OCI-M2 (cell line): ENCODE measurements around the gene FCN2.

Experiments
- DNase-seq: peaks from one replicate; lab custom pipeline; 2025; ENCODE audit not compliant: unreplicated experiment; lab: John Stamatoyannopoulos, UW

Gene FCN2

DNA sequence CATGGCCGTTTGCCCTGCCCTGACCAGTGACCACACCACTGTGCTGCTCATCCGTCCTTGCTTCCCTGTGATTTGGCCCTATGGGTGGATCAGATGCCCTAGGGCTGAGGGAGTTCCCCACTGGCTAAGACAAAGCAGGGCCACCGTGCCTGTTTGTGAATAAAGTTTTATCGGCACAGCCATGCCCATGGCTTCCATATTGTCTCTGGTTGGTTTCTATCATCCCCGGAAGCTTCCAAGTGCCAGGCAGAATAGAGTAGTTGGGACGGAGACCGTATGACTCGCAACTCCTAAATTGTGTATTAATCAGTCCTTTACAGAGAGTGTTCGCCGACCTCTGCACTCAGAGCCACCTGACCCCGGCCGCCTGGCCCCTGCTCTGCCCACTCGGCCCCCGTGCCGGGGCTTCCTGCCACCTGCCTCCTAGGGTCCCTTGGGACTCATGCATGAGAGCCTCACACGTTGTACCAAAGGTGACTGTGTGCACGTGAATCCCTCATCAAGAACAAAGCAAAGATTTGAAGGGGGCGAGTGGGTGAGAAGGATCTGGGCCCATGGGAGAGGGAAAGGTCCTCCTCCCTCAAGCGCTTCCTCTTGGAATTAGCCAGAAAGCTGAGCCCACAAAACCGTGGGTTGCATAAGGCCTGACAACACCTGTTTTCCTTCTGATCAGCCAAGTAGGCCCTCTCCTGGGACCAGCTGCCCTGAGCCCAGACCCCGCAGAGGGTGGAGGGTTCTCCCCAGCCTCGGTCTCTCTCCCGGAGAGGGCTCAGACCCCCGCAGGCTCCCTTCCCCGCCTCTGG lies 11.7 kb upstream of the FCN2 start:
- DNase-seq, result no peak

DNA sequence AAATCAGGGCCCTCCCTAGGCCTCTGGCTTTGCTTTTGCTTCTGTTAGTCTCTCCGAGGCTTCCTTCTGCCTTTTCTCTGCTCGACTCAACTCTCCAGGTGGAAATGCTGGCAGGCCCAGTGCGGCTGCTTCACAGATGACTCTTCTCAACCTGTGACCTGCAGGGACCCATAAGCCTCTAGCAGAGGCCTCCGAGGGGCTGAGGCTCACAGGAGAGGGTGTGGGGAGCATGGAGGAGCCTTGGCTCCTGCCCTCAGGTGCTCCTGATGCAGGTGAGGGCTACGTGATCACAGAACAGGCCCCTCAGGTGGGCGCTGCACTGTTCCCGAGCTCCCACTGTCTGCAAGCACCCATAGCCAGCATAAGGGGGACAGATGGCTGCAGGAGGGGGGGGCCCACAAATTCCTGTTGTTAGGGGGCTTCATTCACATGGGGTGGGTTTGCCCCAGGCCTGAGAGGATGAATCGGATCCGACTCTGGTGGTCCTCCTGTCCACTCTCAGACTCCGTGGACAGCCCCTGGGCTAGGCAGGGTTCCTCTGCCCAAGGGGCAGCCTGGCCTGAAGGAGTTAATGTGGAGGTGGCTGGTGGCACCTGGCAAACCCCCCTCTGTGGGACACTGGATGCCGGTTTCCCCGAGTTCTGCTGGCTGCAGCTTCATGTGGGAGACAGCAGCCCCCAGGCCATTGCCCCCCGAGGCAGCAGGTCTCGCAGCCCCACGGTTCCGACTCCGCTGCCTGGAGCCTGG lies 10.9 kb upstream of the FCN2 start:
- no peak for DNase-seq

DNA sequence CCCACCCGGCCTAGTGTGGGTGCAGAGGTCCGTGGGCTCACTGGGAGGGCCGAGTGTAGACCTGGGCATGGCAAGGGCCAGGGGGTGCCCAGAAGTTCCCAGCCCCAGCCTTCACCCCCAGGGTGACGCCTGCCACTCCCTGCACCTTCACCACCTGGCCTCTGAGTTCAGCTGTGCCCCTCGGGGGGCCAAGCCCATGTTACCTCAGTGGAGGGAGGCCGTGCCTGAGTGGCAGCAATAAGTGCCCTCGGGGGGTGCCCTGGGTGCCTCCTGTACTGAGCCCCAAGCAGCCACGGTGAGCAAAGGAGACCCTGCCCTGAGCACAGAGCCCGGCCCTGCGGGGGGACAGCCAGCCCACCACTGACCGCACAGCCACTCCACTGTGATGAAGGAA lies 10.3 kb upstream of the FCN2 start:
- no peak for DNase-seq

DNA sequence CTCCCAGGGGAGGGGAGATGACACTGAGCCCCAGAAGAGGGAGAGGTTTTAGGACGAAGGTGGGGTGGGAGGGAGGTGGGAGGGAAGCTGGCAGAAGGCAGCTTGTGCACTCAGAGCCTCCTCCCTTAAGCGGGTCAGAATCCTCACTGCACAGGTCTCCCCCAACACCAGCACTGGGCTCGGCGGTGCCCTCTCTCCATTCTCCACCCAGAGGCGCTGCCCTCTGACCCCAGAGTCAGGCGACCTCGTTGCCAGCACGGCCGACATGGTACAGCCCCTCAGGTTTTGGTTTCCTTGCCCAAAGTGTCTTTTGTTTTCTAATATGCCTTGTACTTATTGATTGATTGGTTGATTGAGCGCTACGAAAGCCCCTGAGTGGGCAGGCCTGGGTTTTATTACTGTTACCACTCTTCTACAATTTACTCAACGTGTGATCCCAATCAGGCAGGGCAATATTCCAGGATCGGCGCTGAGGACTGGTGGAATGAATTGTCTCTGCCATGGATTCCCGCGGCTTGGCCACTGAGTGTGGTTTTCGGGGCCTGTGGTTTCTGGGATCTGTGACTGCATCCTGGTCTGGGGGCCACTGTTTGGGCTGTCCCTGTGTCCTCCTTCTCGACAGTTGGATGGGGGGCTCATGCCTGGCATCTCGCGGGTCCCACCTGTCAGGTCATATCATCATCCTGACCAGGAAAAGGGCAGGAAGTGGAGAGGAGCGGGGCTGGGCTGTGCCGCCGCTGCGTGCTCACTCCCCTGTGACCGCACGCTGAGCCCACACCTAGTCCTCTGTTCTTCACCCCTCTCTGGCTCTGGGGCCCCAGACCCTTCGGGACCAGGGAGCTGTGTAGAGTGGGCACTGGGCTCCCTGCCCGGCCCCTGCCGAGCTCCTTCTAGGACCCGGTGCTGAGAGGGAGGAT lies 9.6 kb upstream of the FCN2 start:
- no peak for DNase-seq

DNA sequence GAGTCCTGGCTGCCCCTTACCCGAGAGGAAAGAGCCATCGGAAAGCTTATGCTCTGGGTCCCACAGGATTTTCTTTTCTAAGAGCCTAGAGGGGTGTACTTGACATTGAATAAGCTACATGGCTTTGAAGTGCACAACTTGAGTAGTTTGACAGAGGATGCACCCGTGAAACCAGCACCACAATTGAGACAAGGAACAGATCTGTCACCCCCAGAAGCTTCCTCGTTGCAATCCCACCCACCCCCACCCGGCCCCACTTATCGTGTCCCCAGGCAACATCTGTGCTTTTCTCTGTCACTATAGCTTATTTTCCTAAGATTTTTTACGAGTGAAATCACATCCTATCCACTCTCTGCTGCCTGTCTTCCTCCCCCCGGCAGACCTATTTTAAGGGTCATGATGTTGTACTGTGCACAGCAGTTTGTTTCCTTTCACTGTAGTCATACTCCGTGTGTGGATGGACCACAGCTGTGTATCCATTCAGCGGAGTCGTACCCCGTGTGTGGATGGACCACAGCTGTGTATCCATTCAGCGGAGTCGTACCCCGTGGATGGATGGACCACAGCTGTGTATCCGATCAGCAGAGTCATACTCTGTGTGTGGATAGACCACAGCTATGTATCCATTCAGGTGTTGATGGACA lies 8.8 kb upstream of the FCN2 start:
- DNase-seq, result no peak

DNA sequence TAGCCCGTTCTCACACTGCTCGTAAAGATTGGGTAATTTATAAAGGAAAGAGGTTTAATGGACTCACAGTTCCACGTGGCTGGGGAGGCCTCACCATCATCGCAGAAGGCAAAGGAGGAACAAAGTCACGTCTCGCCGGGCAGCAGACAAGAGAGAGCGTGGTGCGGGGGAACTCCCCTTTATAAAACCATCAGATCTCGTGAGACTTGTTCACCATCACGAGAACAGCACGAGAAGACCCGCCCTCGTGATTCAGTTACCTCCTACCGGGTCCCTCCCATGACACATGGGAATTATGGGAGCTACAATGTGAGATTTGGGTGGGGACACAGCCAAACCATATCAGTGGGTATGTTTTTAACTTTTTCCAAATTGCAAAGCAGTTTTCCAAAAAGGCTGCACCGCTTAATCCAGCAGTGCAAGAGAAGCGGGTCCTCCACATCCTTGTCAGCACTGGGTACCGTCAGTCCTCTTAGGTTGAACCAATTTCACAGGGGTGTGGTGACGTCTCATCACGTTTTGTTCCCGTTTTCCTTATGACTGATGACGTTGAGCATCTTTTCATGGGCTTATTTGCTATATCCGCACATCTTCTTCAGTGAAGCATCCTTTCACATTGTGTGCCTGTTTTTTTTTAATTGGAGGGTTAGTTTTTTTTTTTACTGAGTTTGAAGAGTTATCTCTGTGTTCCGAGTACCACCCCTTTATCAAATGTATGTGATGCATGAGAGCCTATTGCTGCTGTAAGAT lies 8.0 kb upstream of the FCN2 start:
- no peak for DNase-seq

DNA sequence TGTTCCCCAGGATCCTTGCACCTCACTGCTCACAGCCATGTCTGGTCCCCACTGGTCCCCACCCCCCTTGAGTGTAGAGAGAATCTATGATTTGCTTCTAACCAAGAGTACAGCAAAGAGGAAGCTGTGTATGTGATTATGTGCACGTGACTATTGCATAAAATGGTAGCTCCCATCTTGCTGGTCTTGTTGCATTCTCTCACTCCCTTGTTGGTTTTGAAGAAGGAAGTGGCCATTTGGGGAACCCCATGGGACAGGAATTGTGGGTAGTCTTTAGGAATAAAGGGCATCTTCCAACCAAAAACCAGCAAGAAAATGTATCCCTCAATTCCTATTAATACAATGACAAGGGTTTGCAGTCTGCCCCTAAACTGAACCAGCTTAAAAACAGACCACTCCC lies 5.2 kb upstream of the FCN2 start:
- DNase-seq, result no peak

DNA sequence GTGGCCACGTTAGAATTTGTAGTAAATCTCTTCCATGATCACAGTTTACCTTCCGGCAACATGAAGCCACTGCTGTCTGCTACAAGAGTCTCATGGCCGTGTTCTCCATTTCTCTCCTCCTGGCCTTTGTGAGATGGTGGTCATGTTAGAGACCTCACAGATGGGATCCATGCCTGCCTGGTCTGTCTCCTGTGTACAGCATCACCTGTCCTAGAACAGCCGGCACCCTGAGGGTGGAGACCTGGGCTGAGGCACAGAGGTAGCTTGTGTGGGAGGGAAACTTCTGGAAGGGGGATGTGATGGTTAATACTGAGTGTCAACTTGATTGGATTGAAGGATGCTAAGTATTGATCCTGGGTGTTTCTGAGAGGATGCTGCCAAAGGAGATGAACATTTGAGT lies 3.1 kb upstream of the FCN2 start:
- DNase-seq, result no peak

DNA sequence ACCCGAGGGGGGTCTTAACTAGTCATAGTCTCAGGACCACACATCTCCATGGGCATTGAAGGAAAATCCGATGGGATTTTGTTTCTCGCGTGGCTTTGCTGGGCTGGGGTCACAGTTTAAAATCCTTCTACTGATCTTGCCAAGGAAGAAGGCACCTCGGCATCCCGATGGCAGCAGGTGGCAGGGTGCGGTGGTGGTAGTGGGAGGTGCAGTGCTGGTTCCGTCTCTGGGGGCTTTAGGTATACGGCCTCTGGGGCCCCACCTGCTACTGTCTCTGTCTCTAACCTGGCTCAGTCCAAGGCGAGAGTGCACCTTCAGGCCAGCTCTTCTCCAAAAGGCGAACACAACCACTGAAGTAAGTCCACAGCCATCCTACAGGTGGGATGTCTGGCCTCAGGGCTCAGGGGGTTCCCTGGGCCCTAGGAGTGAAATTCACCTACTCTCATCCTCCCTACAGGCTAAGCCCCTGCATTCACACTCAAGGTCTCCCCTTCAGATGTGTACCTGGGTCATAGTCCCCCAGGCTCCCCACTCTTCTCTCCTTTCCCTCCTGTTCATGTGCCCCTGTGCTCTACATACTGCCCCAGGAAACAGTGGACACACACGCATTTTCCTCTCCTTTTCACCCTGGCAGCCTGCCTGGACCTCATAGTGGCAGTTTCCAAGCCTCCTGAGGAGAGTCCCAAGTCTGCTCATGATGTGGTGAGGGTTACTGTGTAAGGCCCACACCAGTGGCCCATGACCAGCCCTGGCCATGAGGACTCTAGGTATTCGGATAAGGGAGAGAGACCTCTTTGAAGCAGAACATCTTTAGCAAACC lies 736 bp upstream of the FCN2 start:
- no peak for DNase-seq

DNA sequence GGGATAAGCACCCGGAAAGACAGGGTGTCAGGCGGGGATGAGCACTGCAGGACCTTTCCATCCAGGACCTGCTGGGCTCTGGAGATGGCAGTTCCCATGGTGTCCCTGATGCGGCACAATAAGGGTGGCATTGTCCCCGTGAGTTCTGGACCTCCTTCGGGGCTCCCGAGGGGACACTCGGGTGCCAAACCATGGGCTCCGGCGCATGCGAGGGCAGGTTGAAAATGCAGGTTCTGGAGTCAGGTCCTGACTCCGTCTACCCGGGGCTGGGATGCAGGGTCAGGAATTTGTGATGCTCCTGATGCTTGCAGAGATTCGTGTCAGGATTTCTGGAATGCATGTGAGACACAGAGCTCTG lies 682 bp downstream of the FCN2 start:
- DNase-seq, result no peak

DNA sequence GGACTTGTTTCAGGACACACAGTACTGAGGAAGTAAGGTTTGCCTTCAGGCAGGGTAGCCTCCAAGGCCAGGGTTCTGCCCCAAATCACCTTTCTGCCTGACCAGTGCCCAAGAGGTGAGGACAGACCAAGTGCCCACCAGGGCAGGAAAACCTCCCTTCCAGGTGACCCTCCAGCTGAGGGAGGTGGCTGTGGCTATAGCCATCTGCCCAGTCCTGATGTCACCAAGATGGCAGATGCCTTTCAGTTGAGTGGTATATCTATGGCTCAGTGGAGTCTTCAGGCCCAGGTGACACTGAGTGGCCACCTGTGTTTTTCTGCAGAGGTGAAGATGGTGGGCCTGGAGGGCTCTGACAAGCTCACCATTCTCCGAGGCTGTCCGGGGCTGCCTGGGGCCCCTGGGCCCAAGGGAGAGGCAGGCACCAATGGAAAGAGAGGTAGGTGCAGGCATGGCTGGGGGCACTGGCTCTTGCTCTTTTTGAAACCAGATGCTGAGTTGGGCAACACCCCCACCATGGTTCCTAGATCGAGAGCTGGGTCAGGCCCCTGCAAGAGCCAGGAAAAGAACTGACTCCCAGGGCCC lies 1.7 kb downstream of the FCN2 start:
- no peak for DNase-seq

DNA sequence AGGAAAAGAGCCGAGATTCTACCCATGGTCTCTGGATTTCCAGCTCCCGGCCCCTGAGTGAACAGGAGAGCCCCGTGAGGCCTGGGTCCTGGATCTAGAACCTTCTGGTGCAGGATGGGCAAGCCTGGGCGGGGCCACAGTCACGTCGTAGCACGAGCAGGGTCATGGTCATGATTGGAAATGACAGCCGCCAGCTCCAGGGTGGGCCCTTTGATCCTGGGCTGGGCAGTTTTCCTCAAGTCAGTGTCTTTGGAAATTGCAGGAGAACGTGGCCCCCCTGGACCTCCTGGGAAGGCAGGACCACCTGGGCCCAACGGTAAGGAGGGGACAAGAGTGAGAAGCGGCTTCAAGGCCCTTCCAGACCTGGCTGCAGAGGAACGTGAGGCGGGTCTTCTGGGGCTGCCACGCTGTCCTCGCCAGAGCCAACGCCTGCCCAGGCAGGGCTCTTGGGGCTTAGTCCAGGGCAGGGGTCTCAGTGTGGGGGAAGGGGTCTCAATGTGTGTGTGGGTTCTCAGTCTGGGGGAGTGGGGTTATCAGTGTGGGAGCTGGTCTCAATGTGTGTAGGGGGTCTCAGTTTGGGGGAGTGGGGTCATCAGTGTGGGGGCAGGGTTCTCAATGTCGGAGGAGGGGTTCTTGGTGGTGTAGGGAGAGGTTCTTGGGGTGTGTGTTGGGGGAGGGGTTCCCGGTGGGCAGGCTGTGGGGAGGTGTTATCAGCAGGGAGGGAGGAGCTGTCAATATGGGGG lies 2.6 kb downstream of the FCN2 start:
- DNase-seq, result no peak

DNA sequence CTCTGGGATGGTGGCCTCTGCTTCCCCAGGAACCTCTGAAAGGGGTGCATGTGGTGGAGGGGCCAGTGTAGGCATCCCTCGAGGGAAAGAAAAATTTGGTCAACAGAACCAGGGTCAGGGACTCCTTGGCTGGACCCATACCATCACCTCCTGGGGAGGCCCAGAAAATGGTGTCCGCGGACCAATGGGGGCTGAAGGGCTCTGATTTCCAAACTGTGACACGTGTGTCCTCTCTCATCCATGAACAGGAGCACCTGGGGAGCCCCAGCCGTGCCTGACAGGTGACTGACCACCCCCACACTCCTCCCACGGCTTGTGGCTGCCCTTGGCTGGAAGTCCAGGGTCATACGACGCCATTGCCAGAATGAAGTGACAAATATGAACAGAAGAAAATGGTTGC lies 3.9 kb downstream of the FCN2 start:
- no peak for DNase-seq

DNA sequence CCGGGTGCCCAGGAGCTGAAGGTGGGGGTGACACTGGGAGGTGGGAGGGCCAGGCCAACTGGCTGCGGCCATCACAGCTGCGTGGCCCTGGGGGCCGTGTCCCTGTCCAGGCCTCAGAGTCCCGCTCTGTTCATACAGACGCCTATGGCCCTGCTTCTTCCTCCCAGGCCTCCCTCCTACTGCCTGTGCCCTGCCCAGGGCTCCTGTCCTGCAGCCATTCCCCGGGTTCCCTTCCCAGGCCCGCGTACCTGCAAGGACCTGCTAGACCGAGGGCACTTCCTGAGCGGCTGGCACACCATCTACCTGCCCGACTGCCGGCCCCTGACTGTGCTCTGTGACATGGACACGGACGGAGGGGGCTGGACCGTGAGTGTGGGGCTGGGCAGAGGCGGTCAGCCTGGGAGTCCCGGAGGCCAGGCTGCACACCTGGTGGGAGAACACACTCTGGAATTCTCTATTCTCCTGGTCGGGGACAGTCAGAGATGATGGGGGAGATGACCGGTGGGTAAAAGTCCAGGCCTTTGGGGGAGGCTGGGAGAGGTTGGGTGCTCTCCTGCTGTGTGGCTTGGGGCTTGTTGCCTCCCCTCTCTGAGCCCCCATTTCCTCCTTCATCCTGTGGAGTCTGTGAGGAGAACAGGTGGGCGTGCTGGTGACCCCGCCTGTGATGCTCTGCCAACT lies 4.5 kb downstream of the FCN2 start:
- no peak for DNase-seq

DNA sequence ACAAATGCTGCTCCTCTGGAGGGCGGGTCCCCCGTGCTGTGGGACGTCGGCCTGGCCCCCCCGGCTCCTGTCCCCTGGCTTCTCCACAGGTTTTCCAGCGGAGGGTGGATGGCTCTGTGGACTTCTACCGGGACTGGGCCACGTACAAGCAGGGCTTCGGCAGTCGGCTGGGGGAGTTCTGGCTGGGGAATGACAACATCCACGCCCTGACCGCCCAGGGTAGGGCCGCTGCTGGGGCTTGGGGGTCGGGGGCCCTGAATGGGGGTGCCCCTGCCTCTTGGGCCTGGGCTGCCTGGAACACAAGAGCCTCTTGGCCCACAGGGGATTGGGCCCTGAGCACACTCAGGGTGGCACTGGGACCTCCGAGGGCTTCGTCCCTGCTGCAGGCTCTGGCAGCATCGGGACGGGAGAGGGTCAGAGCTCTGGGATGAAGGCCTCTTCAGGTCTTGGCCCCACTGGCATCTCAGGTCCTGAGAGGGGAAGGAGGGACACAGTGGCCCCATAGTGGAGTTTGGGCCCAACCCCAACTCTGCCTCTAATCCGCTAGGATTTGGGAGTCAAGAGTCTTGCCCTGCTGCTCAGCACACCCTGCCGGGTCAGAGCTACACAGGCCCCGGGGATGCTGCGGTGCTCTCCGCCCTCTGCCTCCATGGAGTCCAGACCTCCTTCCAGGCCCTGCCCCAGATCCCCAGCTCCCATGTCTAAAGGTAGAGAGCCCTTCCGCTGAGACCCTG lies 5.2 kb downstream of the FCN2 start:
- DNase-seq, result no peak

DNA sequence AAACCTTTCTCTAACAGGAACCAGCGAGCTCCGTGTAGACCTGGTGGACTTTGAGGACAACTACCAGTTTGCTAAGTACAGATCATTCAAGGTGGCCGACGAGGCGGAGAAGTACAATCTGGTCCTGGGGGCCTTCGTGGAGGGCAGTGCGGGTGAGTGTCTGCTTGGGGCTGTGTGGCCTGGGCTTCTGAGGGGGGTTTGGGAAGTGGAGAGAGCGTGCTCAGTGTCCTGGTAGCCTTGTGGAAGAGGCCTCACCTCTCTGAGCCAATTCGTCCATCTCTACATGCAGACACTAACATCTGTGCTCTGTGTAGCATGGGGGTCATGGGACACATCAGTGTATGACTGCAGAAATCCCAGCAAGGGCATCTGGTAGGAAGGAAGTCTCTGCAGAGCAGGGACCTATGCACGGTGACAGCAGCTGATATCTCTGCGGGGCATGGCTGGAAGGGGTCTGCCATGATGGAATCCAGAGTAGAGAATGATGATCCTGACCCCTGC lies 5.9 kb downstream of the FCN2 start:
- no peak for DNase-seq

DNA sequence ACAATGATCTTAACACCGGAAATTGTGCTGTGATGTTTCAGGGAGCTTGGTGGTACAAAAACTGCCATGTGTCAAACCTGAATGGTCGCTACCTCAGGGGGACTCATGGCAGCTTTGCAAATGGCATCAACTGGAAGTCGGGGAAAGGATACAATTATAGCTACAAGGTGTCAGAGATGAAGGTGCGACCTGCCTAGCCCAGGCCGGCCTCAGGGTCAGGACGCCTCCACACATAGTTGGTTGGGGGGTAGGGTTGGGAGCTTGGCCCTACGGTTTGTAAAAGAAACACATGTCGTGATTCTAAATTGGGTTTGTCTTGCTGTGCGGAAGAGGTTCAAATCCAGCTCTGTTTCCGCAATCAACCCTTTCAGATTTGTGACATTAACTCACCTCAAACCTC lies 6.6 kb downstream of the FCN2 start:
- DNase-seq, result no peak
